Sigmoid colon (tissue), 7 donors: ENCODE data around the gene NES. TPM values are rescaled to one million over a fixed set of nuclear protein-coding genes. Genes with fewer than 3 reads are reported as not detected.

Experiments
- DNase-seq: peaks from one replicate; pipeline ENCODE4 v3.0.0-alpha.2; 2019
- H3K27ac ChIP-seq, 4 donors: fragments of 200-600 bp; sonication (generic); one replicate each; pipeline ENCODE4 v1.5.1; 2016 to 2019; ENCODE audit warnings: mild to moderate bottlenecking in 1 of 4
- H3K27me3 ChIP-seq, 3 donors: fragments of 200-600 bp; sonication (generic); one replicate each; pipeline ENCODE4 v1.5.1; 2019; ENCODE audit warnings: mild to moderate bottlenecking in 1 of 3
- H3K36me3 ChIP-seq, 4 donors: fragments of 200-600 bp; sonication (generic); one replicate each; pipeline ENCODE4 v1.5.1; 2016 to 2019
- H3K4me1 ChIP-seq, 4 donors: fragments of 200-600 bp; sonication (generic); one replicate each; pipeline ENCODE4 v1.5.1; 2017 to 2019
- H3K4me3 ChIP-seq, 4 donors: fragments of 200-600 bp; sonication (generic); one replicate each; pipeline ENCODE4 v1.5.1; 2017 to 2019; ENCODE audit warnings: mild to moderate bottlenecking in 2 of 4, moderate library complexity in 1 of 4
- H3K9me3 ChIP-seq, 4 donors: fragments of 200-600 bp in 3 of 4; sonication (generic) in 3 of 4; one replicate each; pipeline versions ENCODE4 v1.5.1 to v1.6.1; 2013 to 2019
- CTCF ChIP-seq, 4 experiments: fragments of 450-650 bp in 3 of 4; fragments of 200-600 bp in 1 of 4; IDR thresholded peaks; one replicate each; pipeline ENCODE4 v1.5.1; 2016 to 2019; ENCODE audit warnings: antibody characterized with exemption in 4 of 4, mild to moderate bottlenecking in 3 of 4, moderate library complexity in 2 of 4
- EP300 ChIP-seq, 4 donors: sonication (generic); formaldehyde crosslinking; IDR thresholded peaks; one replicate each; pipeline ENCODE4 v1.6.1; 2017; ENCODE audit warnings: antibody characterized with exemption in 4 of 4
- POLR2A ChIP-seq, 2 donors: fragments of 450-650 bp; IDR thresholded peaks; one replicate each; pipeline ENCODE4 v1.6.1; 2016; ENCODE audit warnings: antibody characterized with exemption in 2 of 2, mild to moderate bottlenecking in 2 of 2, moderate library complexity in 2 of 2
- POLR2AphosphoS5 ChIP-seq, 4 donors: sonication (generic); formaldehyde crosslinking; IDR thresholded peaks; one replicate each; pipeline ENCODE4 v1.6.1; 2017; ENCODE audit warnings: antibody characterized with exemption in 4 of 4
- WGBS, 2 donors: extraction: QIAGEN DNeasy Blood & Tissue Kit; methylation state at CpG; one replicate each; pipeline ENCODE4 v1.1.7; 2013; 5-methylcytosine and 5-hydroxymethylcytosine counted together
- intact Hi-C: fragments of 100-400 bp; cut with DNase I; formaldehyde crosslinking; loops from one replicate; pipeline ENCODE4 v1.15.1; 2023
- polyA plus RNA-seq, 3 donors: library from polyadenylated mRNA; stranded (reverse); fragments of 200-250 nt; gene quantifications; one replicate each; pipeline ENCODE4 v1.2.3, GENCODE V29; 2013
- total RNA-seq, 4 donors: library from RNA; depleted of rRNA; stranded (reverse); fragments of >200 nt; gene quantifications; one replicate each; pipeline ENCODE4 v1.1.0, GENCODE V29; 2016
- donor health status: healthy with polysubstance abuse.
- donor health status: Bipolar disorder and iron deficiency.
- donor health status: healthy.

Gene NES
- total and polyA plus RNA-seq, 7 donors, result 0.60 to 21.0 (median 7.1) TPM

- WGBS, 2 donors, result 90 to 92% methylated on average over 3 of the region's 3 CpGs
- Histone ChIP-seq H3K4me1 (peaks cover 0 to 18% (median 15%) of the 10 kb centered on the region in 4 donors), H3K4me3 (no peak overlapping the region), H3K27me3 (peaks cover 25 to 97% (median 77%) of the 10 kb centered on the region in 3 donors), H3K27ac (no peak overlapping the region), H3K9me3 (no peaks in the 10 kb centered on the region), H3K36me3 (no peaks in the 10 kb centered on the region)
- no peak for DNase-seq
- intact Hi-C loops, result no loop called here
- TF ChIP-seq POLR2A (IDR thresholded peaks at IDR 0.05), result no peak
- no peak for TF ChIP-seq POLR2AphosphoS5 (IDR thresholded peaks at IDR 0.05)
Observed at GRCh38 chr1:156644146-156644545, 33.1 kb downstream of the NES start.

GRCh38 chr1:156643778-156644092 lies 33.5 kb downstream of the NES start:
- Histone ChIP-seq H3K9me3 (no peaks in the 10 kb centered on the region), H3K27me3 (peaks cover 25 to 97% (median 81%) of the 10 kb centered on the region in 3 donors), H3K4me3 (no peak overlapping the region), H3K36me3 (no peaks in the 10 kb centered on the region), H3K27ac (no peak overlapping the region), H3K4me1 (peaks cover 0 to 18% (median 15%) of the 10 kb centered on the region in 4 donors)
- TF ChIP-seq CTCF (IDR thresholded peaks at IDR 0.05) (no peak), POLR2A (IDR thresholded peaks at IDR 0.05) (no peak), EP300 (IDR thresholded peaks at IDR 0.05) (no peak), POLR2AphosphoS5 (IDR thresholded peaks at IDR 0.05) (no peak)
- intact Hi-C loops, result no loop called here
- WGBS, 2 donors, result 41 to 85% methylated on average over 7 of the region's 7 CpGs
- DNase-seq, result no peak

GRCh38 chr1:156643049-156643777 lies 34.0 kb downstream of the NES start:
- no peak overlapping the region for H3K4me3 ChIP-seq
- no peaks in the 10 kb centered on the region for H3K9me3 ChIP-seq
- TF ChIP-seq CTCF (IDR thresholded peaks at IDR 0.05), result no peak
- TF ChIP-seq POLR2A (IDR thresholded peaks at IDR 0.05), result no peak
- no peak for TF ChIP-seq EP300 (IDR thresholded peaks at IDR 0.05)
- no peak for TF ChIP-seq POLR2AphosphoS5 (IDR thresholded peaks at IDR 0.05)
- H3K27me3 ChIP-seq, result peaks cover 26 to 97% (median 86%) of the 10 kb centered on the region in 3 donors
- peaks cover 0 to 18% (median 15%) of the 10 kb centered on the region in 4 donors for H3K4me1 ChIP-seq
- intact Hi-C loops, result no loop called here
- no peak overlapping the region for H3K27ac ChIP-seq
- no peaks in the 10 kb centered on the region for H3K36me3 ChIP-seq
- 59 to 76% methylated on average over 7 of the region's 7 CpGs for WGBS, 2 donors
- DNase-seq, result no peak

GRCh38 chr1:156642265-156643048 lies 34.8 kb downstream of the NES start:
- intact Hi-C loops, result no loop called here
- Histone ChIP-seq H3K36me3 (no peaks in the 10 kb centered on the region), H3K4me1 (peaks cover 0 to 18% (median 15%) of the 10 kb centered on the region in 4 donors), H3K9me3 (no peaks in the 10 kb centered on the region), H3K27ac (no peak overlapping the region), H3K27me3 (peaks cover 31 to 97% (median 89%) of the 10 kb centered on the region in 3 donors), H3K4me3 (peak overlapping the region in 3 of 4 donors; percentile 33 to 47 (median 44))
- DNase-seq, result no peak
- 31 to 68% methylated on average over 40 of the region's 40 CpGs for WGBS, 2 donors
- no peak for TF ChIP-seq CTCF (IDR thresholded peaks at IDR 0.05)
- no peak for TF ChIP-seq POLR2A (IDR thresholded peaks at IDR 0.05)

- Histone ChIP-seq H3K4me1 (peaks cover 0 to 18% (median 15%) of the 10 kb centered on the region in 4 donors), H3K27ac (no peak within 1 kb of the TSS)
- peak; percentile 75 for DNase-seq
Observed at GRCh38 chr1:156641761-156642264, 35.4 kb downstream of the NES start, which contains the start of gene BCAN. TSS of gene BCAN (plus strand) at chr1:156642117. CDS start at chr1:156646055, 3,938 bp downstream.

More at GRCh38 chr1:156641761-156642264, 35.4 kb downstream of the NES start, which contains the start of gene BCAN:
- H3K4me3 ChIP-seq, result peak within 1 kb of the TSS; percentile 1 to 47 (median 38)
- intact Hi-C loops, result no loop called here
- TF ChIP-seq CTCF (IDR thresholded peaks at IDR 0.05) (no peak), EP300 (IDR thresholded peaks at IDR 0.05) (no peak), POLR2A (IDR thresholded peaks at IDR 0.05) (no peak), POLR2AphosphoS5 (IDR thresholded peaks at IDR 0.05) (no peak)
- 3 to 22% methylated on average over 46 of the region's 46 CpGs for WGBS, 2 donors
- no peaks in the 10 kb centered on the region for H3K9me3 ChIP-seq
- H3K36me3 ChIP-seq, result no peaks in the 10 kb centered on the region
- H3K27me3 ChIP-seq, result peaks cover 31 to 97% (median 88%) of the 10 kb centered on the region in 3 donors
